ENCODE results near the gene ACAN. TPM values are rescaled to one million over a fixed set of nuclear protein-coding genes. Genes with fewer than 3 reads are reported as not detected.

The ACAN gene
- total and polyA plus RNA-seq, 9 of the 15 experiments (the other 6 are each of a cell fraction or from before 2014, with no cell fraction given): not detected

GRCh38 chr15:88904624-88905327 is 101.5 kb downstream of the ACAN start (continued):
- TF ChIP-seq SFPQ (IDR thresholded peaks at IDR 0.05; ENCODE audit: low read depth, low read length): no peak
- TF ChIP-seq LCOR (CRISPR knock-in tag; IDR thresholded peaks at IDR 0.05): peak; percentile 71; the same call in 1 of the 2 replicates
- TF ChIP-seq ZEB2 (IDR thresholded peaks at IDR 0.05): peak; percentile 68; the same call in 1 of the 2 replicates
- TF ChIP-seq SNAPC5 (CRISPR knock-in tag; IDR thresholded peaks at IDR 0.05): no peak
- TF ChIP-seq EGR1 (conservative IDR thresholded peaks at IDR 0.05): no peak
- TF ChIP-seq UBTF (IDR thresholded peaks at IDR 0.05; ENCODE audit: borderline replicate concordance in 1 of 2, low read depth in 2 of 2, low read length in 2 of 2): no peak
- TF ChIP-seq PRPF4 (IDR thresholded peaks at IDR 0.05; ENCODE audit: insufficient read depth, low read depth, low read length, poor library complexity, severe bottlenecking): no peak
- no peak for TF ChIP-seq CHD1 (IDR thresholded peaks at IDR 0.05; ENCODE audit: low read length)
- TF ChIP-seq NR3C1 (CRISPR knock-in tag; IDR thresholded peaks at IDR 0.05): no peak
- peak; percentile 94 to 98 (median 94) for TF ChIP-seq CTCF (IDR thresholded peaks at IDR 0.05 in 2 of 3, conservative IDR thresholded peaks at IDR 0.05 in 1 of 3; ENCODE audit: insufficient read depth in 2 of 3, low read depth in 1 of 3, low read length in 3 of 3)
- TF ChIP-seq COPS2 (conservative IDR thresholded peaks at IDR 0.05): no peak
- peak; percentile 51; the same call in 1 of the 2 replicates for TF ChIP-seq ZNF766 (CRISPR knock-in tag; conservative IDR thresholded peaks at IDR 0.05)
- no peak for TF ChIP-seq EWSR1 (IDR thresholded peaks at IDR 0.05; ENCODE audit: borderline replicate concordance, low read depth, partially characterized antibody)
- TF ChIP-seq ZNF57 (CRISPR knock-in tag; IDR thresholded peaks at IDR 0.05): no peak
- TF ChIP-seq ARHGAP35 (IDR thresholded peaks at IDR 0.05; ENCODE audit: partially characterized antibody): no peak
- TF ChIP-seq ZBTB2 (IDR thresholded peaks at IDR 0.05): no peak
- peak; percentile 93 for TF ChIP-seq TCF7 (IDR thresholded peaks at IDR 0.05; ENCODE audit: borderline replicate concordance)
- no peak for TF ChIP-seq ZNF785 (CRISPR knock-in tag; IDR thresholded peaks at IDR 0.05)
- no peak for TF ChIP-seq RBM14 (IDR thresholded peaks at IDR 0.05; ENCODE audit: borderline replicate concordance, insufficient read depth, low read depth, low read length)
- TF ChIP-seq TEAD1 (CRISPR knock-in tag; IDR thresholded peaks at IDR 0.05): no peak

Measured in K562 (cell line).